Endothelial cell (in vitro differentiated cells): ENCODE data around the gene RPL28. TPM values are rescaled to one million over a fixed set of nuclear protein-coding genes. Genes with fewer than 3 reads are reported as not detected.

Experiments
- DNase-seq: peaks from one replicate; pipeline ENCODE4 v3.0.0; 2021; ENCODE audit warnings: low spot score
- H3K27ac Mint-ChIP-seq: one replicate; pipeline ENCODE4 v1.8.0; 2021; ENCODE audit warnings: mixed read lengths, inconsistent platforms; ENCODE audit not compliant: unreplicated experiment
- H3K27me3 Mint-ChIP-seq: one replicate; pipeline ENCODE4 v1.8.0; 2021; ENCODE audit warnings: mild to moderate bottlenecking, moderate library complexity, mixed read lengths, inconsistent platforms; ENCODE audit not compliant: unreplicated experiment
- H3K36me3 Mint-ChIP-seq: one replicate; pipeline ENCODE4 v1.8.0; 2021; ENCODE audit warnings: mild to moderate bottlenecking, low read depth, mixed read lengths, inconsistent platforms; ENCODE audit not compliant: unreplicated experiment
- H3K4me1 Mint-ChIP-seq: one replicate; pipeline ENCODE4 v1.8.0; 2021; ENCODE audit warnings: mild to moderate bottlenecking, mixed read lengths, inconsistent platforms; ENCODE audit not compliant: unreplicated experiment
- H3K4me3 Mint-ChIP-seq: one replicate; pipeline ENCODE4 v1.8.0; 2021; ENCODE audit warnings: mild to moderate bottlenecking, mixed read lengths, inconsistent platforms; ENCODE audit not compliant: unreplicated experiment
- H3K9me3 Mint-ChIP-seq: one replicate; pipeline ENCODE4 v1.8.0; 2021; ENCODE audit warnings: mixed read lengths, inconsistent platforms; ENCODE audit not compliant: unreplicated experiment
- total RNA-seq: library from RNA; stranded (reverse); fragmentation: NEBNext Ultra II Directional; extraction: Animal tissue kit (Norgen Biotek cat#: 25700); gene quantifications from one replicate; pipeline ENCODE4 v1.2.1, GENCODE V29; 2021; ENCODE audit not compliant: unreplicated experiment
- TF ChIP-seq, protein P1 (sequence below): fragments of 200-600 bp; sonication (generic); IDR thresholded peaks from one replicate; pipeline ENCODE4 v1.5.0; 2021; ENCODE audit warnings: antibody characterized with exemption; ENCODE audit not compliant: unreplicated experiment

RPL28 gene
- total RNA-seq, 1 donor from 2014 or later: 3,792 TPM

DNA sequence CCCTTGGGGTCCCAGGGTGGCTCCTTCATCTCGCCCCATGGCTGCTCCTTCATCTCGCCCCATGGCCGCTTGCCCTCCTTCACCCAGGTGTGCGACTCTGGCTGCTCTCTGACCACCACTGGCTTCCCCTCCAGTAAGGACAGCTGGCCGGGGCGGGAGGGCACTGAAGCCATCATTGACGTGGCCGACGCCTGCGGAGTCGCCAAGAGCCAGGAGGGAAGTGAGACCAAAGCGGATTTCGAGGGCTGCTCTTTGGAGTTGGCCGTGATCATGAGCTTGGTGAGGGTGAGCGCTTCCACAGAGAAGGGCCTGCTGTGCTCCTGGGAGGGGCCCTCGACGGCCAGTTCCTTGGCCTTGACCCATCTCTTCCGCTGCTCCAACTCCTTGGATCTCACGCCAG is 27.2 kb upstream of the RPL28 start:
- Mint-ChIP-seq H3K9me3 (no peaks in the 10 kb centered on the region), H3K4me1 (no peaks in the 10 kb centered on the region), H3K4me3 (no peak overlapping the region), H3K27ac (no peak overlapping the region), H3K27me3 (peaks cover 17% of the 10 kb centered on the region), H3K36me3 (peaks cover 3% of the 10 kb centered on the region)
- no peak for DNase-seq
- TF ChIP-seq, protein P1, sequence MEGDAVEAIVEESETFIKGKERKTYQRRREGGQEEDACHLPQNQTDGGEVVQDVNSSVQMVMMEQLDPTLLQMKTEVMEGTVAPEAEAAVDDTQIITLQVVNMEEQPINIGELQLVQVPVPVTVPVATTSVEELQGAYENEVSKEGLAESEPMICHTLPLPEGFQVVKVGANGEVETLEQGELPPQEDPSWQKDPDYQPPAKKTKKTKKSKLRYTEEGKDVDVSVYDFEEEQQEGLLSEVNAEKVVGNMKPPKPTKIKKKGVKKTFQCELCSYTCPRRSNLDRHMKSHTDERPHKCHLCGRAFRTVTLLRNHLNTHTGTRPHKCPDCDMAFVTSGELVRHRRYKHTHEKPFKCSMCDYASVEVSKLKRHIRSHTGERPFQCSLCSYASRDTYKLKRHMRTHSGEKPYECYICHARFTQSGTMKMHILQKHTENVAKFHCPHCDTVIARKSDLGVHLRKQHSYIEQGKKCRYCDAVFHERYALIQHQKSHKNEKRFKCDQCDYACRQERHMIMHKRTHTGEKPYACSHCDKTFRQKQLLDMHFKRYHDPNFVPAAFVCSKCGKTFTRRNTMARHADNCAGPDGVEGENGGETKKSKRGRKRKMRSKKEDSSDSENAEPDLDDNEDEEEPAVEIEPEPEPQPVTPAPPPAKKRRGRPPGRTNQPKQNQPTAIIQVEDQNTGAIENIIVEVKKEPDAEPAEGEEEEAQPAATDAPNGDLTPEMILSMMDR: no peak

DNA sequence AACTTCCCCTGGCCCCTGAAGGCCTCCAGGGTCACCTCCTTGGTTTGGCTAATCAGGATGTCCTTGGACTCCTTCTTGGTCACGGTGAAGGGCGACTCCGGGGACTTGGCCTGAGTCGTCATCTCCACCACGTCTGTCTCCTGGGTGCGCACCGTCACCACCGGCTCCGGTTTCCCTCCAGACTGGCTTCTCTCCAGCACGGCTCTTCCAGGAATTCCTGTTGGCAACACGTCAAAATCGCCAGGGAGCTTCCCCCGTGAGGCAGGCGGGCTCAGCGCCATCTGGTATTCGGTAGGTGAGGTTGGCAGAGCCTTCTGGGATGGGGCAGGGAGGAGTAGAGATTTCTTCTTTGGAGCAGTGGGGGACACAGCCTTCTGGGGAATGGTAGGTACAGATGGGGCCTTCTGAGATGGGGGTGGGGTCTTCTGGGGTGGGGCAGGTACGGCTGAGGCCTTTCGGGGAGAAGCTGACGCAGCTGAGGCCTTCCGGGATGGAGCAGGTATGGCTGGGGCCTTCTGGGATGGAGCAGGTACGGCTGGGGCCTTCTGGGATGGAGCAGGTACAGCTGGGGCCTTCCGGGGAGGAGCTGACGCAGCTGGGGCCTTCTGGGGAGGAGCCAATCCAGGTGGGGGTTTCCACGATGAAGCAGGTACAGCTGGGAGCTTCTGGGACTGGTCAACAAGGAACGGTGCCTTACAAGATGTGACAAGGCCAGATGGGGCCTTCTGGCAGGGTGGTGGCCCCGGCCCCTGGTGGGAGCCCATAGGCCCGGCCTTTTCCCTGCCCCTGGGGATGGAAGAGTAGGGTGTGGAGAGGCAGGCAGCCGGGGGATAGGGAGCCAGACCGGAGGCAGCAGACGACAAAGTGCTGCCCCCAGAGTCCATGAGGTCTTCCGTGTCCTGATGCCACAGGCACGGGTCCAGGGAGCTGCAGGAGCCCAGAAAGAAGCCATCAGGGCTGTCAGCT is 26.5 kb upstream of the RPL28 start:
- Mint-ChIP-seq H3K4me3 (no peak overlapping the region), H3K27me3 (peaks cover 22% of the 10 kb centered on the region), H3K27ac (no peak overlapping the region), H3K4me1 (no peaks in the 10 kb centered on the region), H3K36me3 (peaks cover 3% of the 10 kb centered on the region), H3K9me3 (no peaks in the 10 kb centered on the region)
- no peak for DNase-seq
- TF ChIP-seq, protein P1: no peak

DNA sequence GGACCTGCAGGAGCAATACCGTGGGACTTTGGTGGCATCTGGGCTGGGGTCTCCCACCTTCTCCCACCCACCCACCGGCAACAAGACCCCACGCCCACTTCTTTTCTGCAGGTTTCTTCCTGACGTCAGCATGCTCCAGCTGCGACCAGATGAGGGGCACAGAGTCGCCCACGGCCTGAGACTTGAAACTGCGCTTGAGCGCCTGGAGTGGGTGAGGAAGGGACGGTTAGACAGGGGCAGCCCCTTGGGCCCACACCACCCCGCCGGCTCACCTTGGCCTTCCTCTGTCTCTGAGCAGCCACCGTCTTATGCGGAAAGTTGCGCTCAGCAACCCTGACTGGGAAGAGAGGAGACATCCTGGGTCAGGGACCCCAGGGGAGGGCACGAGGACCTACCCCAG is 24.8 kb upstream of the RPL28 start:
- H3K27me3 Mint-ChIP-seq: peaks cover 16% of the 10 kb centered on the region
- H3K4me1 Mint-ChIP-seq: no peaks in the 10 kb centered on the region
- no peaks in the 10 kb centered on the region for H3K9me3 Mint-ChIP-seq

DNA sequence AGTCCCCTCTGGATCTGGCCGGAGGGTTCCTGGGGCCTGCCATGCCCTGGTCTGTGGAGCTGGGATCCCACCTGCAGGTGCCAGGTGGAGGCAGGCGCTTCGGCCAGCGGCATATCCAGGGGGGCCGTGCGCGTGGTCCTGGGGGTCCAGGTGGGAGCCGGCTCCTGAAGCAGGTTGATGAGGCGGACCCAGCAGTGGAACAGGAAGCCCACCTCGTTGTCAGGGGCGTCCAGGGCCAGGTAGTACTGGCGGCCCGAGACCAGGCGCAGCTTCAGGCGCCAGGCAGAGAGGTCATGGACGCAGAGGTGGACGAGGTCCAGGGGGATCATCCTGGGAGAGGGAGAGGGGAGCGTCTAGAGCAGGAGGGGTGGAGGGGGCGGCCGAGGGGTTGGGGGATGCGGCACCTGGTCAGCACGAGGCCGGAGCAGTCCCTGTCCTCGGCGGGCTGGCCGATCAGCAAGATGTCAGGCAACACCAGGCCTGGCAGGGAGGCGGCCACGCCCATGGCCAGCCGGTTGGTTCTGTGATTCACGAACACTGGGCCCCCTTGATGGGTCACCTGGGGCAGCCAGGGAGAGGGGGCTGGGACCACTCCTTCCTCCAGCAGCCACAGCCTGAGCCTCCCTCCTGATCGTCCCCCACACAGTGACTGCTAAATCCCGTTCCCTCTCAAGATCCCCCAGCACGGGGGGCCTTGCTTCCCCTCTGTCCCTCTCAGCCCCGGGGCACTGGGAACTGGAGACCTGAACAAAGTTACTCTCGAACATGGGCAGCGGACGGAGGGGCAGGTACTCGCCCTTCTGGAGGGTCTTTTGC is 23.4 kb upstream of the RPL28 start:
- Mint-ChIP-seq H3K36me3 (peaks cover 3% of the 10 kb centered on the region), H3K4me3 (no peak overlapping the region), H3K27me3 (peaks cover 15% of the 10 kb centered on the region), H3K9me3 (no peaks in the 10 kb centered on the region), H3K27ac (no peak overlapping the region), H3K4me1 (no peaks in the 10 kb centered on the region)
- TF ChIP-seq, protein P1: no peak
- no peak for DNase-seq

More for the DNA sequence above, 24.8 kb upstream of the RPL28 start:
- no peak overlapping the region for H3K4me3 Mint-ChIP-seq
- H3K27ac Mint-ChIP-seq: no peak overlapping the region
- TF ChIP-seq, protein P1: no peak
- DNase-seq: no peak
- H3K36me3 Mint-ChIP-seq: peaks cover 3% of the 10 kb centered on the region
